ENCODE results near the gene HOXD11.

The HOXD11 gene

DNA sequence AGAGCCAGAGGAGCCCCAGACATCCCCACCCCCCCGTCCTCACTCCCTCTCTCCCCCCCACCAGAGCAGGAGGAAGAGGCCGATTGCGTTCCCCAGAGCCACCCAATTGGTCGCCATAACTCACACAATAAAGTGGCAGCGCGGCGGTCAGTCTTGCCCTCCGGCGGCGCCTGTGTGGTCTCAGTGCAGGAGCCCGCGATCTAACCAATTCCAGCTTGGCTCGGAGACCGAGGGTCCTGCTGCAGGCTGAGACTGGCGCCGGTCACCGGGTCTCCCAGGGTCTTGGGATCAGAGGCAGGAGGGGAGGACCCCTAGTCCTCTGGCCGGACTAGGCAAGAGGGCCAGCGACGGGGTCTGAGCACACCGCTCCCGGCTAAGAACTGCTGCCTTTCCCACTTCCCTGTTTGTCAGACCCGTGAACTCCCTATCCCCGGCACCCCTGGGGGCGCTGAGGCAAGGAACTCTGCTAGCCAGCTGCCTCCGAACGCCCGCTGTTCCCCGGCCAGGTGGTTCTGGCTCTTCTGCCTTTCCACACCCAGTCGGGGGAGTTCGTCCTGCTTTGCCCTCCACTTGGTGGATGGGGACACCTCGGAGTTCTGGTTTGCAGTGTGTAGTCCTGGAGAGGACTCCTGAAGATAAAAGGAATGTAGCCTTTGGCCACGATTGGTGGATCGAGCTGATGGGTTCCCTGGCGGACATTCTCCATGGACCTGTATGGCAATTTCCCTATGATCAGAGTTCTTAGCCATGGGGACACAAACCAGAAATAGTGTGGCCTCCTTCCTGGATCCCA lies 8.5 kb upstream of the HOXD11 start:
- H3K4me2 ChIP-seq (ENCODE audit: low read length) = no peak overlapping the region
- H3K9me3 ChIP-seq (replicated peaks; ENCODE audit: low read length) = no peaks in the 10 kb centered on the region
- H3K4me1 ChIP-seq (ENCODE audit: control insufficient read depth, insufficient read depth, low read length) = peaks cover 6% of the 10 kb centered on the region
- no peaks in the 10 kb centered on the region for H3K36me3 ChIP-seq (ENCODE audit: insufficient read depth, low read length)
- peaks cover 99% of the 10 kb centered on the region for H3K27me3 ChIP-seq (ENCODE audit: control insufficient read depth, insufficient read depth, low read length)
- H3K9ac ChIP-seq (ENCODE audit: low read depth, low read length) = no peak overlapping the region
- no peak overlapping the region for H3K4me3 ChIP-seq (ENCODE audit: low read length)

- no peaks in the 10 kb centered on the region for H3K9me3 ChIP-seq (replicated peaks; ENCODE audit: low read length)
- H3K27me3 ChIP-seq (ENCODE audit: control insufficient read depth, insufficient read depth, low read length) = peaks cover 99% of the 10 kb centered on the region
These were observed 7.8 kb upstream of the HOXD11 start for GRCh38 chr2:176099159-176099727.

DNA sequence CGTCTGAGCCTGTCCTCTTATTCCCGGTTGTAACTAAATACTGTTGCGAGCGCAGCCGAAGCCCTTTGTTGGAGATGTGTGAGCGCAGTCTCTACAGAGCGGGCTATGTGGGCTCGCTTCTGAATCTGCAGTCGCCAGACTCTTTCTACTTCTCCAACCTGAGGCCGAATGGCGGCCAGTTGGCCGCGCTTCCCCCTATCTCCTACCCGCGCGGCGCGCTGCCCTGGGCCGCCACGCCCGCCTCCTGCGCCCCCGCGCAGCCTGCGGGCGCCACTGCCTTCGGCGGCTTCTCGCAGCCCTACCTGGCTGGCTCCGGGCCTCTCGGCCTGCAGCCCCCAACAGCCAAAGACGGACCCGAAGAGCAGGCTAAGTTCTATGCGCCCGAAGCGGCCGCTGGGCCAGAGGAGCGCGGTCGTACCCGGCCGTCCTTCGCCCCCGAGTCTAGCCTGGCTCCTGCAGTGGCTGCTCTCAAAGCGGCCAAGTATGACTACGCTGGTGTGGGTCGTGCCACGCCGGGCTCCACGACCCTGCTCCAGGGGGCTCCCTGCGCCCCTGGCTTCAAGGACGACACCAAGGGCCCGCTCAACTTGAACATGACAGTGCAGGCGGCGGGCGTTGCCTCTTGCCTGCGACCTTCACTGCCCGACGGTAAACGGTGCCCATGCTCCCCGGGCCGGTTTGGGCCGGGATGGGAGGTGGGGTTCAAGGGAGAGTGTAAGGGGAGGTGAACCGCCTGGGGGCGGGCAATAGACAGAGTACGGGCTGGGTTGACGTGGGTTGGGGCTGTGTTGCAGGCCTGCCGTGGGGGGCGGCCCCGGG lies 7.1 kb upstream of the HOXD11 start, which contains the start of gene HOXD12:
Gene HOXD12 (plus strand): TSS at position 68 of the 819 bp plus-strand sequence. CDS start 7 bp downstream, at position 75.
- Histone ChIP-seq H3K4me3 (ENCODE audit: low read length) (no peak within 1 kb of the TSS), H3K27me3 (ENCODE audit: control insufficient read depth, insufficient read depth, low read length) (peaks cover 99% of the 10 kb centered on the region), H3K36me3 (ENCODE audit: insufficient read depth, low read length) (no peaks in the 10 kb centered on the region), H3K4me2 (ENCODE audit: low read length) (no peak within 1 kb of the TSS), H3K9ac (ENCODE audit: low read depth, low read length) (no peak within 1 kb of the TSS), H3K4me1 (ENCODE audit: control insufficient read depth, insufficient read depth, low read length) (peaks cover 17% of the 10 kb centered on the region), H3K9me3 (replicated peaks; ENCODE audit: low read length) (no peaks in the 10 kb centered on the region)

More at GRCh38 chr2:176099159-176099727, 7.8 kb upstream of the HOXD11 start:
- no peak overlapping the region for H3K4me2 ChIP-seq (ENCODE audit: low read length)
- H3K4me3 ChIP-seq (ENCODE audit: low read length) = no peak overlapping the region
- no peaks in the 10 kb centered on the region for H3K36me3 ChIP-seq (ENCODE audit: insufficient read depth, low read length)
- peaks cover 10% of the 10 kb centered on the region for H3K4me1 ChIP-seq (ENCODE audit: control insufficient read depth, insufficient read depth, low read length)
- H3K9ac ChIP-seq (ENCODE audit: low read depth, low read length) = no peak overlapping the region

DNA sequence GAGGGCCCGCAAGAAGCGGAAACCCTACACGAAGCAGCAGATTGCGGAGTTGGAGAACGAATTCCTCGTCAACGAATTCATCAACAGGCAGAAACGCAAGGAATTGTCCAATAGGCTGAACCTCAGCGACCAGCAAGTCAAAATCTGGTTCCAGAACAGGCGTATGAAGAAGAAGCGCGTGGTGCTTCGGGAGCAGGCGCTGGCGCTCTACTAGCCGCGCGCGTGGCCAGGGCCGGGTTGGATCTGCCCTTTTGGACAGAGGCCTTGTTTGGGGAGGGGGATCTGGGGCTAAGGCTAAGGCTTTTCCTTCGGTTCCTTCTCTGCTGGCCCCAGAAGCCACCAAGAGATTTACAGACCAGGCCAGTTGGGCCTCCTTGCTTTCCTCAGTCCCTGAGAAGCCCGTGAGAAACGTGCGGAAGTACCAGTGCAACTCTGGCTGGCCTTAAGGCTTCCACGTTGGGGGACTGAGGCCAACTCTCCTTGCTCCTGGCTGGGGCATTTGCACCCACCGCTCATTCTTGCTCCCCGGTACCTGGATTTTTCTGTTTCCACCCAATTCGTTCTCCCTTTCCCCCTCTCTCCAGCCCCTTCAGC lies 6.4 kb upstream of the HOXD11 start:
- Histone ChIP-seq H3K9ac (ENCODE audit: low read depth, low read length) (no peak overlapping the region), H3K4me2 (ENCODE audit: low read length) (no peak overlapping the region), H3K4me3 (ENCODE audit: low read length) (no peak overlapping the region), H3K27me3 (ENCODE audit: control insufficient read depth, insufficient read depth, low read length) (peaks cover 99% of the 10 kb centered on the region), H3K36me3 (ENCODE audit: insufficient read depth, low read length) (no peaks in the 10 kb centered on the region), H3K9me3 (replicated peaks; ENCODE audit: low read length) (no peaks in the 10 kb centered on the region), H3K4me1 (ENCODE audit: control insufficient read depth, insufficient read depth, low read length) (peaks cover 19% of the 10 kb centered on the region)

DNA sequence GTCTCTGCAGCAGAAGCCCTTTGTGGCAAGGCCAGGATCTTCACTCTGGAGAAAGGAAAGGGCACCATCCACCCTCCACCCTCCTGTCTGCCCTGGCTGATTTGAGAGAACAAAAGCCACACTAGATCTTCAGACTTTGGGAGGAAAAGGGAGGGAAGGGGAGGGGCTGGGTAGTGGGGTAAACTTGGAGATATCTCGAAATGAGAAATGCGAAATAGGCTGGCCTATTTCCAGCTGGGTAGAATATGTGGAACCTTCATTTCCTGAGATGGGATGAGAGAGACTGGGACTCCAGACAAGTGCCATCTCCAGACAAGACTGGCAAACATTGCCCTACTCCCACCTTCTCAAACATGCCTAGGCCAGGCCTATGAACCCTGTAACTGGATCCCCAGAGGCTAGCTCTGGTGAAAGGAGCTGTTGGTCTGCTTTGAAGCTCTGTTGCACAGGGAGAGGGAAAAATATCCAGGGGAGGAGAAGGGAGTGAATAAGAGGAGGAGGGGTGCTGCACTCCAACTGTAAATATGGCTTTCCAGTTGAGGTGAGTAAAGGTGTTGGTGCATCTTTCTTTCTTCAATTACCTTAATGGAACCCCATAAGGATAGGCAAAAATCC lies 5.8 kb upstream of the HOXD11 start:
- Histone ChIP-seq H3K4me1 (ENCODE audit: control insufficient read depth, insufficient read depth, low read length) (peaks cover 19% of the 10 kb centered on the region), H3K36me3 (ENCODE audit: insufficient read depth, low read length) (no peaks in the 10 kb centered on the region)

DNA sequence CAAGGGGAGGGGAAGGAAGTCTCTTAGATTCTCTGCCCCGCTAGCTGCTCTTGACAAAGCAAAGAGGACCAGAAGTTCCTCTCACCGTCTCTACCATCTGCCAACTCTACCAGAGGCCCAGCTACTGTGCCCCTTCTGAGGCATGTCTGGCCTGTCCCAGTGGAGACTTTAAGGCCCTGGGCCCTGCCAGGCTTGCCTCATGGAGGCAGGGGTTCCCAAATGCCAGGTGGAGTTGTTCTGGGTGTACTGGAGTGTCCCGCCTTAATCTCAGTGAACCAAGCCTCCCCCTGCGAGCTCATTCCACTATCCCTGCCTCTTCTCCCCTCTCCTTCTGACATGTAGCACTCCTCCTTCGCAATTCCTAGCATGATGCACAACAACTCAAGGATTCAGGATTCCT lies 5.2 kb upstream of the HOXD11 start:
- peaks cover 19% of the 10 kb centered on the region for H3K4me1 ChIP-seq (ENCODE audit: control insufficient read depth, insufficient read depth, low read length)
- no peaks in the 10 kb centered on the region for H3K9me3 ChIP-seq (replicated peaks; ENCODE audit: low read length)
- no peak overlapping the region for H3K4me2 ChIP-seq (ENCODE audit: low read length)
- H3K4me3 ChIP-seq (ENCODE audit: low read length) = no peak overlapping the region
- H3K9ac ChIP-seq (ENCODE audit: low read depth, low read length) = no peak overlapping the region
- peaks cover 99% of the 10 kb centered on the region for H3K27me3 ChIP-seq (ENCODE audit: control insufficient read depth, insufficient read depth, low read length)
- no peaks in the 10 kb centered on the region for H3K36me3 ChIP-seq (ENCODE audit: insufficient read depth, low read length)

More for the DNA sequence above, 5.8 kb upstream of the HOXD11 start:
- no peak overlapping the region for H3K4me2 ChIP-seq (ENCODE audit: low read length)
- no peaks in the 10 kb centered on the region for H3K9me3 ChIP-seq (replicated peaks; ENCODE audit: low read length)
- H3K4me3 ChIP-seq (ENCODE audit: low read length) = no peak overlapping the region
- H3K9ac ChIP-seq (ENCODE audit: low read depth, low read length) = no peak overlapping the region
- H3K27me3 ChIP-seq (ENCODE audit: control insufficient read depth, insufficient read depth, low read length) = peaks cover 99% of the 10 kb centered on the region

GRCh38 chr2:176102309-176102866 lies 4.7 kb upstream of the HOXD11 start:
- no peak overlapping the region for H3K4me3 ChIP-seq (ENCODE audit: low read length)
- no peaks in the 10 kb centered on the region for H3K36me3 ChIP-seq (ENCODE audit: insufficient read depth, low read length)
- no peak overlapping the region for H3K9ac ChIP-seq (ENCODE audit: low read depth, low read length)
- no peaks in the 10 kb centered on the region for H3K9me3 ChIP-seq (replicated peaks; ENCODE audit: low read length)
- no peak overlapping the region for H3K4me2 ChIP-seq (ENCODE audit: low read length)
- peaks cover 98% of the 10 kb centered on the region for H3K27me3 ChIP-seq (ENCODE audit: control insufficient read depth, insufficient read depth, low read length)
- H3K4me1 ChIP-seq (ENCODE audit: control insufficient read depth, insufficient read depth, low read length) = peaks cover 19% of the 10 kb centered on the region

- peaks cover 93% of the 10 kb centered on the region for H3K27me3 ChIP-seq (ENCODE audit: control insufficient read depth, insufficient read depth, low read length)
- no peaks in the 10 kb centered on the region for H3K9me3 ChIP-seq (replicated peaks; ENCODE audit: low read length)
- H3K4me1 ChIP-seq (ENCODE audit: control insufficient read depth, insufficient read depth, low read length) = peaks cover 18% of the 10 kb centered on the region
- no peak overlapping the region for H3K4me2 ChIP-seq (ENCODE audit: low read length)
- H3K9ac ChIP-seq (ENCODE audit: low read depth, low read length) = no peak overlapping the region
- no peak overlapping the region for H3K4me3 ChIP-seq (ENCODE audit: low read length)
- no peaks in the 10 kb centered on the region for H3K36me3 ChIP-seq (ENCODE audit: insufficient read depth, low read length)
These were observed 3.9 kb upstream of the HOXD11 start for GRCh38 chr2:176103194-176103593.

DNA sequence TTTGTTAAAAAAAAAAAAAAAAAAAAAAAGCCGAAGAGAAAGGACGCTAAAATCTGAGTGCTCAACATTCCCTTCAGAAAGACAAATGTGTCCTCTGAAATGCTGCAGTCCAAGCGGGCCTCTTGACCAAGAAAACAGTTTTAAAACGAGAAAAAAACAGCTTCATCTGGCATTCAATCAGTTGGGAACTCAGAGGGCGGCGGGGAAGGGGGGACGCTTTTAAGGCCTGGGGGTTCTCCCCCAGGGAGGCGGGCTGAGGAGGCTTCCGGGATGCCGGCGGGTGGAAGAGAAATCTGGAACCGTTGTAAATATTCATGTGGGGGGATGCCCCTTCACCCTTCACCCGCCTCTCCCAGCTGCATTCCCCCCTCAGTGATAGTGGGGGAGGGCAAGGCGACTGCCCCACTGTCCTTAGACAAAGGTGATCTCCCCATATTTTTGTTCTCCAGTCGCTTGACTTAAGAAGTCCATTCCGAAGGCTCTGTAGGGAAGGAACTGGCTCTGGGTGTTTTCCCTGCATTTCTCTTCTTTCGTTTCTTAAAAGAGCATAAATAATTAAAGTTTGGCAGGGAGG lies 3.3 kb upstream of the HOXD11 start:
- Histone ChIP-seq H3K4me3 (ENCODE audit: low read length) (no peak overlapping the region), H3K9ac (ENCODE audit: low read depth, low read length) (no peak overlapping the region), H3K9me3 (replicated peaks; ENCODE audit: low read length) (no peaks in the 10 kb centered on the region), H3K4me1 (ENCODE audit: control insufficient read depth, insufficient read depth, low read length) (peaks cover 18% of the 10 kb centered on the region), H3K27me3 (ENCODE audit: control insufficient read depth, insufficient read depth, low read length) (peaks cover 93% of the 10 kb centered on the region), H3K36me3 (ENCODE audit: insufficient read depth, low read length) (no peaks in the 10 kb centered on the region), H3K4me2 (ENCODE audit: low read length) (peak overlapping the region; percentile 62)

DNA sequence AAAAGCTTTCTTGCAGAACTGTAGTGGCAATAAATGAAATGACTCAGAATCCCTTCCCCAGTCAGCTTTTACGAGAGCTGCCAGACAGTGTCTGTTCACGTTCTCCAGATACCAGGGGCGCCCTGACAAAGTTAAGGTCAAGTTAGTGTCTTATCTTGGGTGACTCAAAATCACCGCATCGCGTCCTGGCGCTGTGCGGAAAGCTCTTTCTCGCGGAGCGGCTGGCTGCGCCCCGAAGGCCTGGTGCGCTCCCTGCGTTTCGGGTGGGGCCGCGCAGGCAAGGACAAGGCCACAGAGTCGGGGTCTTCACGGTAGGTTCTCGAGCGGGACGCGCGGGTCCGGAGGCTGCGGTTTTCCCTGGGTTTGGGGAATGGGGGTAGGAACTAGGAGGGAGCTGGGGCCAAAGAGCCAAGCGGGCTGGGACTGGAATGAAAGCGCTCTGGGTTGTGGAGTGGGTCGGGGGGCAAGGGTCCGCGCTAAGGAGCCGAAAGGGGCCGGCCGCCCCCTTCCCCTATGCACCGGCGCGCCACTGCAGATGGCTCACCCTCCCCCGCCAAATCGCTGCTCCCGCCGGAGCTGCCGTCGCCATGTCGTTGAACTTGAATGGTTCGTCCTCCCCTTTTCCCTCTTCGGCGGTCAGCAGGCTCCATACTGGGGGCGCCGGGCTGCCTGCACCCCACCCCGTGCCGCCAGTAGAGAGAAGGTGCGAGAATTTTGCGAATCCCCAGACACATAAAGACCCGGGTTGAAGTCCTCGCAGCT lies 2.6 kb upstream of the HOXD11 start:
- Histone ChIP-seq H3K9me3 (replicated peaks; ENCODE audit: low read length) (no peaks in the 10 kb centered on the region), H3K36me3 (ENCODE audit: insufficient read depth, low read length) (no peaks in the 10 kb centered on the region), H3K9ac (ENCODE audit: low read depth, low read length) (no peak overlapping the region), H3K27me3 (ENCODE audit: control insufficient read depth, insufficient read depth, low read length) (peaks cover 93% of the 10 kb centered on the region), H3K4me1 (ENCODE audit: control insufficient read depth, insufficient read depth, low read length) (peaks cover 18% of the 10 kb centered on the region), H3K4me2 (ENCODE audit: low read length) (peak overlapping the region; percentile 62), H3K4me3 (ENCODE audit: low read length) (peak overlapping the region; percentile 46)
